ENCODE measurements around the gene CATSPERE.
"Not testable (repeated sequence)": the region's sequence is repeated elsewhere in the genome, so short reads cannot be mapped to it uniquely, and the experiment has no call there.

Gene CATSPERE

DNA sequence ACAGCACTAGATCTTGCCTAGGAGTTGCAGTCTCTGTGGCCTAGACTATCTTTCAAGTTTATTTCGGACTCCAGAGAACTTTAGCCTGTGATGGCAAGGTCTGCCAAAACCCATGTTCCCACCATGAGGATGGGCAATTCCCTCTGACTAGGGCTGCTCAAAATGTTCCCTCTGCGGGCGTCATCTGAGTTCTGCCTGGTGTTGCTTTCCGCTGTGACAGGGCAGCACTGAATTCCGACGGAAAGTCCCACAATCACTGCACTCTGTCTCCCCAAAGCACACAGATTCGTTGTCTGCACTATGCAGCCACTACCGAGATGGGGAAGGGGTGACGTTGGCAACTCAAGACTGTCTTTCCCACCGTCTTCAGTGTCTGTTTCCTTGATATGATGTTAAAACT is 75.2 kb downstream of the CATSPERE start:
- DNase-seq (ENCODE audit: low read depth in 3 of 3, low spot score in 1 of 3) = no peak

DNA sequence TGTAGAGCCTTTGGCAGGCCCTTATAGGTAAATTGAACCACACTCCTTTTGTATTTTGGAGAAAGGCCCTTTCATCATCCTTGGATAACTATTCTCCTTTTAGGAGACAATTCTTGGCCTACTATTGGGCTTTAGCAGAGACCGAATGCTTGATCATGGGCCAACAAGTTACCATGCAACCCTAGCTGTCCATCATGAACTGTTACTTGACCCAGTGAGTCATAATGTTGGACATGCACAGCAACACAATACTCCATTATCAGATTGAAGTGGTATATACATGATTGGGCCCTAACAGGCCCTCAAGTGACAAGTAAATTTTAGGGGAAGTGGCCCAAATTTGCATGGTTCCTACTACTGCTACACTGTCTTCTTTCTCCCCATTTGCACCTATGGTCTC is 84.4 kb downstream of the CATSPERE start:
- DNase-seq (ENCODE audit: low read depth in 3 of 3, low spot score in 1 of 3) = no peak

DNA sequence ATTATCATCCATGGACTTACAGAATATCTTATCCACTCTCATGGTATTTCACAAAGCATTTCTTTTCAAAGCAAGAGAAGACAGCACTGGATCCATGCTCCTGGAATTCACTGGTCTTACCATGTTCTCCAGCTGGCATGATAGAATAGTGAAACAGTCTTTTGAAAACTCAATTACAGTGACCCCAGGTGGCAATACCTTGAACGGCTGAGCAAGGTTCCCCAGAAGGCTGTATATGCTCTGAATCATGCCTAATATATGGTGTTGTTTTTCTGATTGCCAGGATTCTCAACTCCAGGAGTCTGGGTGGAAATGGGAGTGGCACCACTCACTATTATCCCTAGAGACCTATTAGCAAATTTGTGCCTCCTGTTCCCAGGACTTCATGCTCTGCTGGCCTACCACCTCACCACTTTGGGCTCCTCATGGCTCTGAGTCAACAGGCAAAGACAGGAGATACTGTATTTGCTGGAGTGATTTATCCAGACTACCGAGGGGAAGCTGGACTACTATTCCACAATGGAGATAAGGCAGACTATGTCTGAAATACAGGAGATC is 87.6 kb downstream of the CATSPERE start:
- no peak for DNase-seq (ENCODE audit: low read depth in 3 of 3, low spot score in 1 of 3)

DNA sequence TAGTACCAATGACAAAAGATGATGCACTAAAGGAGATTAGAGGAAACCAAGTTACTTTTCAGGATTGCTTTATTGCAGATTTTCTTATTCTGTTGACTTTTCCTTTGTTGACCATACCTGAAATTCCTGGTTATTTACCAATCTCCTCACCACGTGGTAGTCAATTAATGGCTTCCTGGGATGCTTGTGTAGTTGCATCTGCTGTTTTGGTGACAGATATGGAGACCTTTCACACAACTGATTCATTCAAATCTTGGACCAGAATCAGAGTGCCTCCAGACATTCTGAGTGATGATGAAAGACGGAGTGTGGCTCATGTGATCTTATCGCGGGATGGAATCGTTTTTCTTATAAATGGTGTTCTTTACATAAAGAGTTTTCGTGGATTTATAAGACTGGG is 91.3 kb downstream of the CATSPERE start:
- DNase-seq (ENCODE audit: low read depth in 3 of 3, low spot score in 1 of 3) = no peak

DNA sequence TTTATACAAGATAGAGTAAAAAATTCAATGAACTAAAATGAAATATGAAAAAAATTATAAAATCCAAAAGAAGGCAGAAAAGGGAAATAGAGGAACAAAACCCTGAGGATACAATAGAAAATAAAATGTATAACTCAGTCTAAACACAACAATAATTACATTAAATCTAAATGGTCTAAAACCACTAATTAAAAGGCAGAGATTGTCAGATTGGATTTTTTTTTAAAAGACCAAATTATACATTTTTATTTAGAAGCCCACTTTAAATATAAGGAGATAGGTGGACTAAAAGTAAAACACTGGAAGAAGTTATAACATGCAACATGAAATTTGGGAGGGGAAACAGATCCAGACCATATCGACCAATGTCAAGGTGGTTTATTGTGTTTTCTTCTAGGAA is 95.2 kb downstream of the CATSPERE start:
- DNase-seq (ENCODE audit: low read depth in 3 of 3, low spot score in 1 of 3) = no peak

DNA sequence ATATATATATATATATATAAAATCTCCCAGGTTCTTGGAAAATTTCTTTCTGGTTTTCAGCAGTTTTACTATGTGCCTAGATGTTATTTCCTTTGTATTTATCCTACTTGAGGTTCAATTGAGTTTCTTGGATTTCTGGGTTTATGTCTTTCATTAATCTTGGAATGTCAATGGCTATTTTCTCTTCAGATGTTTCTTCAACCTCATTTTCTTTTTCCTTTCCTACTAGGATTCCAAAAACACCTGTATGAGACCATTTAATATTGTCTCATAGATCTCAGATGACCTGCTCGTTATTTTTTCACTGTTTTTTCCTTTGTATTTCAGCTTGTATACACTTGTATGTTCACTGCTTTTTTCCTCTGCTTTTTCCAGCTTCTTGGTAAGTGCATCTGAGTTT is 96.5 kb downstream of the CATSPERE start:
- no peak for DNase-seq (ENCODE audit: low read depth in 3 of 3, low spot score in 1 of 3)

DNA sequence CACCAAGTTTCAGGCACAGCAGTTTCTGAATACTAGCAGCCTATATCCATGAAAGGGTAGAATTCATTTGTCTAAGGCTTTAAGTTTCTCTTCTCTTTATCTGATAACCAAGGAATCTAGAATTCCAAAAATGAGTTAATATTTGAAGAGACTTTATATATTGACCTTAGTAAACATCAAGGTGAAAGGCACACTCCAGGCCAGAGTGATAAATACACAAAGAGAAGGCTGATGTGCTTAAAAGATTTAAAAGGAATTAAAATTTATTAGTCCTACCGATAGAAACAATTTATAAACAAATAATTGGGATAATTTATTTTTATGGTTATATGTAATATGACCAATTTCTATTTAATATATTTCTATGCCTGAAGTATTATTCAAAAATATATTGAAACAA is 98.5 kb downstream of the CATSPERE start:
- DNase-seq (ENCODE audit: low read depth in 3 of 3, low spot score in 1 of 3) = no peak

DNA sequence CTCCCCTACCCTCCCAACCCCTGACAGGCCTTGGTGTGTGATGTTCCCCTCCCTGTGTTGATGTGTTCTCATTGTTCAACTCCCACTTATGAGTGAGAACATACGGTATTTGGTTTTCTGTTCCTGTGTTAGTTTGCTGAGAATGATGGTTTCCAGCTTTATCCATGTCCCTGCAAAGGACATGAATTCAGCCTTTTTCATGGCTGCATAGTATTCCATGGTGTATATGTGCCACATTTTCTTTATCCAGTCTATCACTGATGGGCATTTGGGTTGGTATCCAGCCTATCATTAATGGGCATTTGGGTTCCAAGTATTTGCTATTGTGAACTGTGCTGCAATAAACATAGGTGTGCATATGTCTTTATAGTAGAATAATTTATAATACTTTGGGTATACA is 101.8 kb downstream of the CATSPERE start:
- not testable (repeated sequence) for DNase-seq (ENCODE audit: low read depth in 3 of 3, low spot score in 1 of 3)

DNA sequence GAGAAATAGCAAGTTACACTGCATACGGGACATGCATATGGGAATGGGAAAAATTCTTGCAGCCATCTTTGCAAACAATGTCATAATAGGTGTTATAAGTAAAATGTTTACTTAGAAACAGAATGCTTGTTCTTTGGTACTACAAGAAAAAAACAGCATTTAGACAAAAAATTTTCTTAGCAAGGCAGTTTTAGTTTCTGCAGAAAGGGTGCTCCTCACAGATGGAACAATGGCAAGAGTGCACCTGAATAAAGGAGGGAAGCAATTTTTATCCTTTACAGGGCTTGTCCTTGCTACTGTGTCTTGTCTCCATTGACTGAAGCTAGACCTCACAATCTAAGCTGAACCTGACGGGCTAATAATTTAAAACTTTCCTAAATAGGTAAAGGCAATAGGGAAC is 112.7 kb downstream of the CATSPERE start:
- DNase-seq (ENCODE audit: low read depth in 3 of 3, low spot score in 1 of 3) = no peak

DNA sequence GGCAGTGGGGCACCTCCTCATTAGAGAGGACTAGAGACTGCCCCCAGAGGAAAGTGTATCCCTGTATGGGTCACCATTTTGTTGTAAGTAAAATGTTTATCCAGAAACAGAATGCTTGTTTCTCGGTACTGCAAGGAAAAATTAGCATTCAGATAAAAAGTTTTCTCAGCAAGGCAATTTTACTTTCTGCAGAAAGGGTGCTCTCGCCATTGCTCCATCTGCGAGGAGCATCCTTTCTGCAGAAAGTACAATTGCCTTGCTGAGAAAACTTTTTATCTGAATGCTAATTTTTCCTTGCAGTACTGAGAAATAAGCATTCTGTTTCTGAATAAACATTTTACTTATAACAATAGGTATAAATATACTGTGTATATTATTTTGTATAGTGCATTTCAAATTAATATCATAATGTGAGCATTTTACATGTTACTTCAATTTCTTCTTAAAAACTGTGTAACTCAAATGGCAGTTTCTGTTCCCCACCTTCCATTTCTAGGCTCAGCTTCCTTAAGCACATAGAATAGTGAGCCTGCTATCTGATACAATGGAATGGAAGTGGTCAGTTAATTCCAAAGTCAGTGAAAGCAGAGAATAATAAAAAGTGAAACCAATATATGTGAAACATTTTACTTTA is 115.3 kb downstream of the CATSPERE start:
- DNase-seq (ENCODE audit: low read depth in 3 of 3, low spot score in 1 of 3) = no peak

DNA sequence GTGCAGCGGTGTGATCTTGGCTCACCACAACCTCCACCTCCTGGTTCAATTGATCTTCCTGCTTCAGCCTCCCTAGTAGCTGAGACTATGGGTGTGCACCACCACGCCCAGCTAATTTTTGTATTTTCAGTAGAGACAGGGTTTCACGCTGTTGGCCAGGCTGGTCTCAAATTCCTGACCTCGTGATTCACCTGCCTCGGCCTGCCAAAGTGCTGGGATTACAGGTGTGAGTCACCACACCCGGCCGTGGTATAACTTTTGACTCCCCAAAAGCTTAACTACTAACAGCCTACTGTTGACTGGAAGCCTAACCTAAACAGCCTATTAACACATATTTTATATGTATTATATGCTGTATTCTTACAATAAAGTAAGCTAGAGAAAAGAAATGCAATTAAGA is 117.1 kb downstream of the CATSPERE start:
- DNase-seq (ENCODE audit: low read depth in 3 of 3, low spot score in 1 of 3) = not testable (repeated sequence)

DNA sequence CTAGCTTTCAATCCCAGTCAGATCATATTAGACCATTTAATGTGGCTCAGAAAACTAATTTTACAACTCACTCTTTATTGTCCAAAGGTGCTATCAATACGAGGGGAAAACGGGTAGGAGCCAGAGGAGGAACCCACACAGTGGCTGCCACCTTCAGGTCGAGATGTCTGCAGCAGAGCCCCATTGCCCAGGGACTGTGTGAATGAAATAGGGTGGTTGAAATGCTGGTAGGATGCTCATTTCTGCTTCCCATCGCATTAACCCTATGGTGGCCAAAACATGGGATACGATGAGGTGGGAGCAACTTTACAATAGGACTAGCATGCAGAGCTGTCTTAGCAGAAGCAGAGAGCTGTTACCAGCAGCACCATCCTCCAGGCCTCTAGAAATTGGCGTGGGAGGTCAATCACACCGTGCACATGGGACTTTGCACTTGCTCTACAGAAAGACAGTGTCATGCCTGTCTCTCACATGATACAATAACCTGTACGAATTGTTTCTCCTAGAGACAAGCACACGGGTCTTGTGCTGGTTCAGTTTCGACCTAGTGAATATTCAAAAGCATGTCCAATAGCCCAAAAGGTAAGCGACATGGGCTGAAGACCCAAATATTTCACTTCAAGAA is 122.4 kb downstream of the CATSPERE start:
- DNase-seq (ENCODE audit: low read depth in 3 of 3, low spot score in 1 of 3) = no peak

DNA sequence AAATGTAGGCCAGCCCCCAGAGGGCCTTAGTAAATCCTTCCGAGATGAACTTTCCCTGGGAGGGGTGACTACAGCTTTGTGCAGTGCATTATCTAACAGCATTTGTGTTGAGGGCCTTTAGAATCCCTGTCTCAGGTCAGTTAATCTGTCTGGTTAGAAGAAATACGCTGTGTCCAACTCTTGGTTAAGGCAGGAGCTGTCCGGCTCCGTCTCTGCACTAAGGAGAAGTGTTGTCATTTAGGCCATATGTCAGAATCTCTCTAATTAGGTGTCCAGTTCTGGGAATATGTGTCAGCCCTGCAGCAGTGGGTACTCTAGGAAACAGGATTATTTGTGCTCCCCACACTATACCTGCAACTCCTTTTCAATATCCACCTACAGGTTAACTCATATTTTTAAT is 124.8 kb downstream of the CATSPERE start:
- no peak for DNase-seq (ENCODE audit: low read depth in 3 of 3, low spot score in 1 of 3)

DNA sequence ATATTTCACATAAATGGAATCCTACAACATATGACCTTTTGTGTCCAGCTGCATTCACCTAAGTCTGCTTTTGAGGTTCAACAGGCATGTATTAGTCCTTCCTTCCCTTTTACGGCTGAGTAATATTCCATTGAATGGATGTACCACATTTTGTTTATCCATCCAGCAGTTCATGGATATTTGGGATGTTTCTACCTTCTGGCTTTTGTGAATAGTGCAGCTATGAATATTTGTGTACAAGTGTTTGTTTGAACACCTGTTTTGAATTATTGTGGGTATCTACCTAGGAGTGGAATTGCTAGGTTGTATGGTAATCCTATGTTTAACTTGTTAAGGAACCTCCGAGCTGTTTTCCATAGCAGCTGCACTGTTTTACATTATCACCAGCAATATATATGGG is 129.6 kb downstream of the CATSPERE start:
- DNase-seq (ENCODE audit: low read depth in 3 of 3, low spot score in 1 of 3) = no peak

DNA sequence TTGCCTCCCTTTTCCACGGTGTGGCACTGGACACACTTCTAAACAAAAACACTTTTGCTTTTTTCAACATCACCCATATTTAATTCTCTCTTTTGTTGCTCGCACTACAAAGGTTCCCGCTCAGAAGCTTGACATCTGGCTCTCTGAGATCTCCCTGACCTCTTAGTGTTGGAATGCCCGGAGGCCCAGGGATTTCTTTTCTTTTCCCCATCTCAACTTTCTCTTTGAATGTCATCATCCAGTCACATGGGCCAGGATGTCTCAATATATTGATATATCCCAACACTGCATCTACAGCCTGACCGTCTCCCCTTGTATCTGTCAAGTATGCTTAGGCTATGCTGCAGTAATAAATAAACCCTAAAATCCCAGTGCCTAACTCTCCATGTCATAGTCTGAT is 137.5 kb downstream of the CATSPERE start:
- no peak for DNase-seq (ENCODE audit: low read depth in 3 of 3, low spot score in 1 of 3)

DNA sequence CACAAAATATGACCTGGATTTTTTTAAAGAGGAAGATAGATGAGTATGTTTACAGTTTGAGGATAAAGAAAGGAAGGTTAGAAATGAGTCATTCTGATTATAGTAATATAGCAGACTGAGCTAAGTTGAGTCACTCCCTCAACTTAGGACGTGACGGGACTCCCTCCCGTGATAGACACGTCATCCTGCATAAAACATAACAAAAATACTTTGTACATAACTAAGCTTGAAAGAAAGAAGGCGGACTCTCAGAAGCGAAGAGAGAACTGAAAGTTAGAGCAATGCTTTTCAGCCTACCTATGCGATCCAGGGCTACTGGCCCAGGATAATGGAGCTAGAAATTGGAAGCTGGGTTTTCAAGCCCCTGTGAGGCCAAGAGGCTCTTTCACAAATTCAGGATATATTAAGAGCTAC is 138.9 kb downstream of the CATSPERE start:
- DNase-seq (ENCODE audit: low read depth in 3 of 3, low spot score in 1 of 3) = peak in 2 of 3 donors; percentile 2 to 11

DNA sequence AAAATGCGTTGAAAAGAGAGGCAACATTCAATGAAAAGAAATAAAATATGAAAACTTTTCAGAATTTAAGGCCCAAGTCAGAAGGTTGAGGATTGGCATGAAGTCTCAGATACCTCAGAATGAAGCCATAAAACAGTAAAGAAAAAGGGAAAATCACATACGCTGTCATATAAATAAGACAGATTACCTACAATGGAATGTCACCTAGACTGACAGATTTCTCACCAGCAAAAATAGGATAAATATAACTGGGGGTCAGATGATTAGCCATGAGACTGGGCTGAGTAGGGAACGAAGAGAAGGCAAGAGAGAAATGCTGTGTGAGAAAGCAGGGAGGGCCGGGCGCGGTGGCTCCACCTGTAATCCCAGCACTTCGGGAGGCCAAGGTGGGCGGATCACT is 140.3 kb downstream of the CATSPERE start:
- no peak for DNase-seq (ENCODE audit: low read depth in 3 of 3, low spot score in 1 of 3)

DNA sequence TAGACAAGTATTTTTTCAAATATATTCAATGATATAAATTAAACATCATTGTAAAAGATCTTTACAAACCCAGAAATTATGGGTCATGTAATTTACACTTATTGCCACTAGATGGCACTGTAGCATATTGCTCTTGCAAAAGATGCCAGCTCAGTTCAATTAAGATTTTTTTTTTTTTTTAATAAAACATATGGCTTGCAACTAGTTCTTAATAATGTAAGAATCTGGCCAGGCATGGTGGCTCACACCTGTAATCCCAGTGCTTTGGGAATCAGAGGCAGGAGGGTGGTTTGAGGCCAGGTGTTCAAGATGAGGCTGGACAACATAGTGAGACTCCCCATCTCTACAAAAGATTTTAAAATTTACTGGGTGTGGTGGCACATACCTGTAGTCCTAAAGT is 142.4 kb downstream of the CATSPERE start:
- no peak for DNase-seq (ENCODE audit: low read depth in 3 of 3, low spot score in 1 of 3)

DNA sequence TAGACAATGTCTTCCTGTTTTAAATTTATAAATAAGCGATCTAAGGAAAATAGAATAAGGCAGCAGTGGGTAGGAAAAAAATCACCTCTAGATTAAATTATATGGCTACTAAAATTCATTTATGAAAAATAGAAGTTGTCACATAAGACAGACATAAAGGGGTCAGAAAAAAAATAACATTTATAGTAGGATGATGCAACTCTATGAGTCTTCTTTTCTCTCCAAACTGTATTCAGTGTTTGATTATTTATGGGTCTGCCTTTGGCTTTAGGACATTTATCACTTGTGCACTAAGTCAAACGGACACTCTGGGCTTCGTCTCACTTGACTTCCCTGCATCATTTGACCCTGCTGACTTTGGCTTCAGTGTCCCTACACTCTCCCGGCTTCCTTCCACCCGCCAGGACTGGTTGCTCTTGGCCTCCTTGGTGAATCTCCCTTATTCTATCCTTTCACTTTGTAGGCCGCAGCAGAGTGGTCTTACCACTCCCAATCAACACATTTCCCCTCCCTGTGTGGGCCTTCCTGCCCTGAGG is 144.8 kb downstream of the CATSPERE start:
- DNase-seq (ENCODE audit: low read depth in 3 of 3, low spot score in 1 of 3) = no peak

DNA sequence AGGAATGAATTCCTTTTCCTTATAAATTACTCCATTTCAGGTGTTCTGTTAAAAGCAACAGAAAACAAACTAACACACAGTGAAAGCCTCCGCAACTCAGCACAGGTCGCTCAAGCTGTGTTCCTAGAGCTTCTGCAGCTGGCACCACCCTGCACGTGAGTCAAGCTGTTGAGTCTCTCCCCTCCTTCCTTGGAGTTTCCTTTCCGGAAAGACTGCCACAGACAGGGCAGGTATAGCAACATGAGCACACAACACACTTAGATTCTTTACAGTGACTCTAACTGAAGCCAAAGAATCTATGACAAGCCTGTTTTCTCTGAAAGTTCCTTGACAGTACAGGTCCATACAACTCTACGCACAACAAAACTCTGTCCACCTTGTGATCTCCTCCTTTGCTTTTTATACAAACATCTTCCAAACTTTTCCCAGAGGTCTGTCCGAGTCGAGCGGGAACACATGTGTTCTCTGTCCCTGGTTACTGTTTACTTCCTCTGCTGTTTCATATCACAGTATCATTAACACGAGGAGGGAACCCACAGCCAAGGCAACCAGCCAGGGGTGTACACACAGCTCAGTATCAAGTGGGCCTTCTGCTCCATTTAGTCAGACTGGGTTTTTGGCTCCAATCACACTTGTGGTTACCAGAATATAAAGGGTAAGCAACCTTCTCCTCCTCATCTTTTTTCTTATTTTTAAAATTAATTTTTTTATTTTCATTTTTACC is 153.2 kb downstream of the CATSPERE start:
- DNase-seq (ENCODE audit: low read depth in 3 of 3, low spot score in 1 of 3) = no peak

DNA sequence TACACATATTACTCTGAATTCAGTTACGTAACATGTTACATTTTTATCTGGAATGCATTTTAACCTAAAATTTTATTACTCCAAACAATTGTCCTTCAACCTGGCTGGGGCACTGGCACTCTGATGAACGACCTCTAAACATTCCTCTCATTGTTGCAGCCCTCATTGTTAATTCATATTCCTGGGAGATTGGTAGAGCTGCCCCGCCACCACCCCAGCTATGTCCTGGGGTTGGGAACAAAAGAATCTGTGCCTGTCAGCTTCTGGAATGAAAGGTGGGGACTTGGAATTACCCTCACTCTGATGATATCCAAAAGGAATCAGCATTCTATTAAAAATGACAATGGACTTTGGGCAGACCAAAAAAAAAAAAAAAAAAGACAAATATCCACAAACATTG is 153.8 kb downstream of the CATSPERE start:
- no peak for DNase-seq (ENCODE audit: low read depth in 3 of 3, low spot score in 1 of 3)

DNA sequence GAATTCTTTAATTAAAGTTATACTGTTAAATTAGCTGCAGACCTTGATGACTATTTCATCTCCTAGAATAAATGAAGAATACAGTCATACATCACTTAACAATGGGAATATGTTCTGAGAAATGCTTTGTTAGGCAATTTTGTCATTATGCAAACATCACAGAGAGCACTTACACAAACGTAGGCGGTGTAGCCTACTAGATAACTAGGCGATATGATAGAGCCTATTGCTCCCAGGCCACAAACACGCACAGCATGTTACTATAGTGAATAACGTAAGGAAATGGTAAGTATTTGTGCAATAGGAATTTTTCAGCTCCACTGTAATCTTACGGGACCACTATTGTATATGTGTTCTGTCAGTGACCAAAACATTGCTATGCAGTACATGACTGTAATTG is 154.2 kb downstream of the CATSPERE start:
- no peak for DNase-seq (ENCODE audit: low read depth in 3 of 3, low spot score in 1 of 3)
